RWPE2 (cell line): ENCODE data around the gene LEPROT.

Source experiments
- ATAC-seq: fragments of 200-7000 bp; cut with Tn5 transposase; 3 replicates; pipeline ENCODE4 v1.9.1; 2021; ENCODE audit warnings: low read depth
- DNase-seq: peaks from one replicate; pipeline ENCODE4 v3.0.0-alpha.2; 2020; ENCODE audit warnings: low spot score
- H3K27ac ChIP-seq: fragments of 450-650 bp; 2 replicates; pipeline ENCODE4 v1.5.1; 2017; ENCODE audit warnings: mild to moderate bottlenecking; ENCODE audit not compliant: poor library complexity, severe bottlenecking
- H3K27me3 ChIP-seq: fragments of 250-450 bp; sonication (Bioruptor Pico); 2 replicates; pipeline ENCODE4 v1.5.1; 2021; ENCODE audit warnings: mild to moderate bottlenecking, moderate library complexity; ENCODE audit not compliant: insufficient read depth, poor library complexity, severe bottlenecking
- H3K36me3 ChIP-seq: fragments of 250-450 bp; sonication (Bioruptor Pico); 2 replicates; pipeline ENCODE4 v1.5.1; 2020; ENCODE audit warnings: low read depth, mild to moderate bottlenecking, moderate library complexity
- H3K4me1 ChIP-seq: fragments of 250-450 bp; sonication (Bioruptor Pico); 2 replicates; pipeline ENCODE4 v1.5.1; 2021; ENCODE audit warnings: mild to moderate bottlenecking, moderate library complexity; ENCODE audit not compliant: insufficient read depth, poor library complexity, severe bottlenecking
- H3K4me3 ChIP-seq: fragments of 250-450 bp; sonication (Bioruptor Pico); 2 replicates; pipeline ENCODE4 v1.5.1; 2021; ENCODE audit warnings: mild to moderate bottlenecking, moderate library complexity; ENCODE audit not compliant: severe bottlenecking
- H3K9me3 ChIP-seq: fragments of 250-450 bp; sonication (Bioruptor Pico); 2 replicates; pipeline ENCODE4 v1.5.1; 2021; ENCODE audit warnings: mild to moderate bottlenecking, moderate library complexity; ENCODE audit not compliant: severe bottlenecking
- TF ChIP-seq, protein P1 (sequence below): fragments of 450-650 bp; IDR thresholded peaks from one replicate; pipeline ENCODE4 v1.5.1; 2017; ENCODE audit warnings: mild to moderate bottlenecking, moderate library complexity; ENCODE audit not compliant: poor library complexity, severe bottlenecking

Gene LEPROT, protein sequence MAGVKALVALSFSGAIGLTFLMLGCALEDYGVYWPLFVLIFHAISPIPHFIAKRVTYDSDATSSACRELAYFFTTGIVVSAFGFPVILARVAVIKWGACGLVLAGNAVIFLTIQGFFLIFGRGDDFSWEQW

DNA sequence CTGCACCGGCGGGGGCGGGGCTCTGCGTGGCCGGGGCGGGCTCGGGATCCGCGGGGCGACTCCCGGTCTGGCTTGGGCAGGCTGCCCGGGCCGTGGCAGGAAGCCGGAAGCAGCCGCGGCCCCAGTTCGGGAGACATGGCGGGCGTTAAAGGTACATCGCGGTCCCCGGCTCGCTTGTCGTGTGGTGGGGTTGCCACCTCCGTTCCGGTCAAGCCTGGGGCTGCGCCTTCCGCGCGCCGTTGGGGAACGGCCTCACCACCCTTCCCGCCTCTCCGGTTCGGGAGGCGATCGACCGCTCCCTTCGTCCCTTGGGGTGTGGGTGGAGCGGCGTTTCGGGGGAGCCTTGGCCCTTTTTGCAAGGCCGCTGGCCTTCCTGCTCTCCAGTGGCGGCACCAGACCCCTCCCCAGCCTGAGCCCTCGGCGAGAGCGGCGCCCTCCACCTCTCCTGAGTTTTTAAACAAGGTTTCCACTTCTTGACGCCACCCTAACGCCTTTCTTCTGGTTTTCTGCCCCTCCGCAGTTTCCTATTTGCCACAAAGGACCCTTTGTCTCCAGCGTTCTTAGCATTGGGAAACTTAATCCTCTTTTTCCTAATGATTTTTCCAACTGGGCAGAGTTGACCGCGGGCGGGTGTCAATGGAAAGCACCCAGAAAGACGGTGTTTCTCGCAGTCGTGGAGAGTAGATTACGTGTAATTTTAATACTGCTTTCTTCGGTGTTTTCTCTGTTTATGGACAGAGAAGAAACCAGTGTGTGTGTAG, at the start of gene LEPROT, which contains the start of gene LEPR:
Gene LEPROT (plus strand): TSS at position 79 of the 761 bp plus-strand sequence. CDS start 57 bp downstream, at position 136.
Gene LEPR (plus strand): TSS at position 79 of the 761 bp plus-strand sequence. CDS start 144,898 bp downstream, outside the sequence.
- Histone ChIP-seq H3K4me1 (peaks cover 61% of the 10 kb centered on the region), H3K9me3 (no peaks in the 10 kb centered on the region), H3K27me3 (no peaks in the 10 kb centered on the region), H3K36me3 (peaks cover 12% of the 10 kb centered on the region), H3K4me3 (peak within 1 kb of the TSS; percentile 73), H3K27ac (peak within 1 kb of the TSS; percentile 91)
- ATAC-seq (peak; percentile 46), DNase-seq (no peak)
- TF ChIP-seq, protein P1, sequence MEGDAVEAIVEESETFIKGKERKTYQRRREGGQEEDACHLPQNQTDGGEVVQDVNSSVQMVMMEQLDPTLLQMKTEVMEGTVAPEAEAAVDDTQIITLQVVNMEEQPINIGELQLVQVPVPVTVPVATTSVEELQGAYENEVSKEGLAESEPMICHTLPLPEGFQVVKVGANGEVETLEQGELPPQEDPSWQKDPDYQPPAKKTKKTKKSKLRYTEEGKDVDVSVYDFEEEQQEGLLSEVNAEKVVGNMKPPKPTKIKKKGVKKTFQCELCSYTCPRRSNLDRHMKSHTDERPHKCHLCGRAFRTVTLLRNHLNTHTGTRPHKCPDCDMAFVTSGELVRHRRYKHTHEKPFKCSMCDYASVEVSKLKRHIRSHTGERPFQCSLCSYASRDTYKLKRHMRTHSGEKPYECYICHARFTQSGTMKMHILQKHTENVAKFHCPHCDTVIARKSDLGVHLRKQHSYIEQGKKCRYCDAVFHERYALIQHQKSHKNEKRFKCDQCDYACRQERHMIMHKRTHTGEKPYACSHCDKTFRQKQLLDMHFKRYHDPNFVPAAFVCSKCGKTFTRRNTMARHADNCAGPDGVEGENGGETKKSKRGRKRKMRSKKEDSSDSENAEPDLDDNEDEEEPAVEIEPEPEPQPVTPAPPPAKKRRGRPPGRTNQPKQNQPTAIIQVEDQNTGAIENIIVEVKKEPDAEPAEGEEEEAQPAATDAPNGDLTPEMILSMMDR, result no peak

DNA sequence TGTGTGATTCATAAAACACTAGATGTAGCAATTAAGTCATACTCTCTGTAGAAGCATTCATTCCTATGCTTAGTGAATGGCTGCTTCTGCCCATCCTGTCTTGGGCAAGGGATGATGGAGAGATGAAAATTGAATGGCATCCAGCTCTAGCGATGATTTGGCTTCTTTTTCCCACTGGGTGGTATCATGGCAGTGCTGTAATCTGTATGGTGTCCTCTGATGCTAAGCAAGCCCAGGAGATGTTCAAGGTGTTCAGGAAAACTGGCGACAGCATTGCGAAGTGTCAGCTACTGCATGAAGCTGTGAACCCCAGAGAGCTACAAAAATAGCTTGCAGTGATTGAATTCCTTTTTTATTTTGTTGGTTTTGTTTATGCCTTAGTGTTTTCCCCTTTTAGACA, 48.9 kb upstream of the LEPROT start:
- Histone ChIP-seq H3K36me3 (no peaks in the 10 kb centered on the region), H3K27me3 (no peaks in the 10 kb centered on the region), H3K9me3 (no peaks in the 10 kb centered on the region), H3K4me3 (no peak overlapping the region), H3K4me1 (no peaks in the 10 kb centered on the region), H3K27ac (no peak overlapping the region)
- TF ChIP-seq, protein P1, result no peak
- DNase-seq (no peak), ATAC-seq (no peak)

DNA sequence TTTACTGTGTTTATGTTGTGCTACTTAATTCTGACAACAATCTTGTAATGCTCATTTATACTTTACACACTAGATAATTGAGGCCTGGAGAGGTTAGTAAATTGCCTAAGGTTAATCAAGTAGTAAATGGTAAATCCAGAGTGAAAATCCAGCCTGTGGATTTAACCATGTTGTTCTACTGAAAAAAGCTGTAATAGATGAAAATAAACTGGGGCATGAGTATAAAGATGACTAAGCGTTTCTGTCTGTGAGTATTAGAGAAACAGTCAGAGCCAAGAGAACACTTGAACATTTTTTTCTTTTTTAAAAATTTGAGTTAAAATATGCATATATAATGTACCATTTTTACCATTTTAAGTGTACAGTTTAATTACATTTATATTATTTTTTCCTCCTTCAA, 47.9 kb upstream of the LEPROT start:
- Histone ChIP-seq H3K27me3 (no peaks in the 10 kb centered on the region), H3K27ac (no peak overlapping the region), H3K36me3 (no peaks in the 10 kb centered on the region), H3K9me3 (no peaks in the 10 kb centered on the region), H3K4me1 (no peaks in the 10 kb centered on the region), H3K4me3 (no peak overlapping the region)
- DNase-seq, result no peak
- TF ChIP-seq, protein P1, result no peak
- no peak for ATAC-seq

DNA sequence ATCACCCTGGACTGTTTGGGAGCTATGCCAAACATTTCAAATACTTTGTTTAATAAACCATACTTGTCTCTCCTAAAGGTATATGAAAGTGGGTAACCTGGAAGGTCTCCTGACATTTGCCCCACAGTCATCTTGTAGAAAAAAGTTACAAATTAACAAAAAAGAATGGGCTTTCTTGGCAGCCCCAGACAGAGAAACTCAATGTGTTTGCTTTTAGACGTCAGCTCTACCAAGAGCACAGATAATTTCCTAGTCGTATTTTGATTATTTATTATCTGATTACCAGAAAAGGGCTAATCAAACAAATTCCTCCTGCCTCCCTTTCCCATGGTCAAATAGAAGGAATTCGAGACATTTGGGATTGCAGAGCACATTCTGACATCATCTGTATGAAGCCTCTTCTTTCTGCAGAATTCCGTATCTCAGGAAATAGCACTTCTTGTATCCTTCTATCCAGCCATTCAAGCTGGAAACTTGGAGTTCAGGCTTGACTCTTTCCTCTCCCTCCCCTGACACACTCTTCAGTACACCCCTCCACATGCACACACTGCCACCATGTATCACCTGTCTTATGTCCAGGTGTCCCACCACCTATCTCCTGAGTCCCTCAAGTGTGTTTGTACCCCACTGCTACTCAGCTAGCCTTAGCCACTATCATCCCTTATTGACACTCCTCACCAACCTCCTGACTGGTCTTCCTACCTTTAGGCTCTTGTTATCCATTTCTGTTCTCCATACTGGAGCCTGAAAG, 42.8 kb upstream of the LEPROT start:
- Histone ChIP-seq H3K4me1 (no peaks in the 10 kb centered on the region), H3K4me3 (no peak overlapping the region), H3K27ac (no peak overlapping the region), H3K27me3 (no peaks in the 10 kb centered on the region), H3K9me3 (no peaks in the 10 kb centered on the region), H3K36me3 (no peaks in the 10 kb centered on the region)
- no peak for DNase-seq
- no peak for ATAC-seq
- TF ChIP-seq, protein P1, result no peak
